Trophoblast cell (in vitro differentiated cells and primary cell): ENCODE measurements around the gene TECTA.

Experiments
- DNase-seq, 2 donors: peaks; one replicate each; pipeline ENCODE4 v3.0.0-alpha.2; 2016
- H2AFZ ChIP-seq: 2 replicates; pipeline ENCODE4 v1.6.1; 2013; ENCODE audit warnings: low read length, moderate library complexity, mild to moderate bottlenecking; ENCODE audit not compliant: insufficient read depth, poor library complexity
- H2AK5ac ChIP-seq: 2 replicates; pipeline ENCODE4 v1.6.1; 2013; ENCODE audit warnings: mild to moderate bottlenecking, low read length
- H2BK120ac ChIP-seq: 2 replicates; pipeline ENCODE4 v1.6.1; 2013; ENCODE audit warnings: low read length, mild to moderate bottlenecking, moderate library complexity; ENCODE audit not compliant: insufficient read depth, poor library complexity
- H2BK12ac ChIP-seq: 2 replicates; pipeline ENCODE4 v1.6.1; 2013; ENCODE audit warnings: mild to moderate bottlenecking, low read length, moderate library complexity
- H2BK5ac ChIP-seq: 2 replicates; pipeline ENCODE4 v1.6.1; 2013; ENCODE audit warnings: low read length, low read depth, moderate library complexity, mild to moderate bottlenecking; ENCODE audit not compliant: poor library complexity
- H3K14ac ChIP-seq: 2 replicates; pipeline ENCODE4 v1.6.1; 2013; ENCODE audit warnings: mild to moderate bottlenecking, low read length
- H3K18ac ChIP-seq: 2 replicates; pipeline ENCODE4 v1.6.1; 2013; ENCODE audit warnings: mild to moderate bottlenecking, low read length
- H3K23ac ChIP-seq: 2 replicates; pipeline ENCODE4 v1.6.1; 2013; ENCODE audit warnings: low read length
- H3K27ac ChIP-seq: 2 replicates; pipeline ENCODE4 v1.5.1; 2013; ENCODE audit warnings: low read depth, mild to moderate bottlenecking, inconsistent platforms, low read length, moderate library complexity
- H3K27me3 ChIP-seq: 2 replicates; pipeline ENCODE4 v1.6.1; 2013; ENCODE audit warnings: inconsistent platforms, mild to moderate bottlenecking, low read length, moderate library complexity; ENCODE audit not compliant: insufficient read depth
- H3K36me3 ChIP-seq, 2 experiments: 1 replicate in 1 of 2; 2 replicates in 1 of 2; pipeline ENCODE4 v1.6.1; 2013; ENCODE audit warnings: low read length in 2 of 2, mild to moderate bottlenecking in 2 of 2, moderate library complexity in 1 of 2; ENCODE audit not compliant: insufficient read depth in 2 of 2, control insufficient read depth in 1 of 2
- H3K4ac ChIP-seq: 2 replicates; pipeline ENCODE4 v1.6.1; 2013; ENCODE audit warnings: low read depth, mild to moderate bottlenecking, low read length, moderate library complexity
- H3K4me1 ChIP-seq, 2 experiments: 1 replicate in 1 of 2; 2 replicates in 1 of 2; pipeline ENCODE4 v1.6.1; 2013; ENCODE audit warnings: low read length in 2 of 2, mild to moderate bottlenecking in 2 of 2, moderate library complexity in 1 of 2; ENCODE audit not compliant: insufficient read depth in 2 of 2, control insufficient read depth in 1 of 2
- H3K4me2 ChIP-seq: 2 replicates; pipeline ENCODE4 v1.6.1; 2013; ENCODE audit warnings: inconsistent platforms, mild to moderate bottlenecking, low read length, moderate library complexity
- H3K4me3 ChIP-seq: 2 replicates; pipeline ENCODE4 v1.5.1; 2013; ENCODE audit warnings: mild to moderate bottlenecking, low read depth, low read length, inconsistent platforms
- H3K79me1 ChIP-seq: one replicate; pipeline ENCODE4 v1.6.1; 2013; ENCODE audit warnings: low read length
- H3K79me2 ChIP-seq: 2 replicates; pipeline ENCODE4 v1.6.1; 2013; ENCODE audit warnings: low read length, mild to moderate bottlenecking; ENCODE audit not compliant: control insufficient read depth, insufficient read depth, poor library complexity
- H3K9ac ChIP-seq: 2 replicates; pipeline ENCODE4 v1.6.1; 2013; ENCODE audit warnings: mild to moderate bottlenecking, low read length
- H3K9me3 ChIP-seq: 2 replicates; pipeline ENCODE4 v1.6.1; 2013; ENCODE audit warnings: low read depth, mild to moderate bottlenecking, control low read depth, inconsistent platforms, low read length; ENCODE audit not compliant: insufficient read depth
- H4K12ac ChIP-seq: 2 replicates; pipeline ENCODE4 v1.6.1; 2013; ENCODE audit warnings: low read depth, mild to moderate bottlenecking, low read length, moderate library complexity
- H4K8ac ChIP-seq: 2 replicates; pipeline ENCODE4 v1.6.1; 2013; ENCODE audit warnings: low read depth, mild to moderate bottlenecking, low read length, moderate library complexity
- H4K91ac ChIP-seq: one replicate; pipeline ENCODE4 v1.6.1; 2013; ENCODE audit warnings: low read depth, mild to moderate bottlenecking, low read length, moderate library complexity
- WGBS: extraction: QIAGEN DNeasy Blood & Tissue Kit; methylation state at CpG from one replicate; pipeline ENCODE4 v1.1.7; 2013; ENCODE audit warnings: missing lambda C conversion rate; ENCODE audit not compliant: insufficient read length, insufficient coverage; ENCODE audit errors: extremely low coverage; 5-methylcytosine and 5-hydroxymethylcytosine counted together

TECTA gene

GRCh38 chr11:121221496-121222200, 120.6 kb downstream of the TECTA start:
- Histone ChIP-seq H3K36me3 (no peaks in the 10 kb centered on the region), H3K4ac (no peak overlapping the region), H4K12ac (no peak overlapping the region), H3K4me2 (no peak overlapping the region), H3K4me1 (no peaks in the 10 kb centered on the region), H3K27me3 (no peaks in the 10 kb centered on the region), H3K23ac (no peak overlapping the region), H3K18ac (no peak overlapping the region), H3K14ac (no peak overlapping the region), H4K8ac (no peak overlapping the region), H2BK5ac (no peak overlapping the region), H3K9ac (no peak overlapping the region), H2BK12ac (no peak overlapping the region), H2AFZ (no peak overlapping the region), H3K9me3 (peaks cover 2% of the 10 kb centered on the region), H3K4me3 (no peak overlapping the region), H2BK120ac (no peak overlapping the region), H3K79me1 (no peaks in the 10 kb centered on the region), H2AK5ac (no peak overlapping the region), H3K79me2 (no peaks in the 10 kb centered on the region), H4K91ac (no peak overlapping the region), H3K27ac (no peak overlapping the region)
- DNase-seq = peak; percentile 26 to 72
- no CpG with 5 or more reads among the region's 5 CpGs for WGBS

GRCh38 chr11:121223161-121223560, 122.1 kb downstream of the TECTA start:
- H3K23ac ChIP-seq = no peak overlapping the region
- H4K8ac ChIP-seq = no peak overlapping the region
- no peak overlapping the region for H2BK12ac ChIP-seq
- no peak overlapping the region for H3K18ac ChIP-seq
- H3K4me3 ChIP-seq = no peak overlapping the region
- no peak overlapping the region for H3K4ac ChIP-seq
- H2AK5ac ChIP-seq = no peak overlapping the region
- H3K27ac ChIP-seq = no peak overlapping the region
- no peak overlapping the region for H4K12ac ChIP-seq
- H3K4me1 ChIP-seq = no peaks in the 10 kb centered on the region
- H3K79me2 ChIP-seq = no peaks in the 10 kb centered on the region
- H3K9ac ChIP-seq = no peak overlapping the region
- no peak overlapping the region for H3K14ac ChIP-seq
- no peaks in the 10 kb centered on the region for H3K36me3 ChIP-seq
- no peak overlapping the region for H2BK120ac ChIP-seq
- H4K91ac ChIP-seq = no peak overlapping the region
- DNase-seq = no peak
- H2BK5ac ChIP-seq = no peak overlapping the region
- WGBS = no CpG with 5 or more reads among the region's 4 CpGs
- H3K79me1 ChIP-seq = no peaks in the 10 kb centered on the region
- no peaks in the 10 kb centered on the region for H3K27me3 ChIP-seq
- peaks cover 5% of the 10 kb centered on the region for H3K9me3 ChIP-seq
- H3K4me2 ChIP-seq = no peak overlapping the region
- H2AFZ ChIP-seq = no peak overlapping the region

GRCh38 chr11:121225382-121225781, 124.3 kb downstream of the TECTA start:
- no peak overlapping the region for H3K27ac ChIP-seq
- H3K9me3 ChIP-seq = peaks cover 5% of the 10 kb centered on the region
- H3K79me1 ChIP-seq = no peaks in the 10 kb centered on the region
- H3K4me3 ChIP-seq = no peak overlapping the region
- no peak overlapping the region for H3K9ac ChIP-seq
- H3K23ac ChIP-seq = no peak overlapping the region
- H2BK120ac ChIP-seq = no peak overlapping the region
- no peak overlapping the region for H3K4me2 ChIP-seq
- no peak overlapping the region for H4K8ac ChIP-seq
- H3K18ac ChIP-seq = no peak overlapping the region
- H3K79me2 ChIP-seq = no peaks in the 10 kb centered on the region
- no peak overlapping the region for H2AFZ ChIP-seq
- no peaks in the 10 kb centered on the region for H3K36me3 ChIP-seq
- H3K4me1 ChIP-seq = no peaks in the 10 kb centered on the region
- no peak overlapping the region for H3K4ac ChIP-seq
- H3K27me3 ChIP-seq = no peaks in the 10 kb centered on the region
- DNase-seq = no peak
- no peak overlapping the region for H4K12ac ChIP-seq
- no peak overlapping the region for H2BK12ac ChIP-seq
- no CpG with 5 or more reads among the region's 4 CpGs for WGBS
- no peak overlapping the region for H4K91ac ChIP-seq
- no peak overlapping the region for H3K14ac ChIP-seq
- H2BK5ac ChIP-seq = no peak overlapping the region
- no peak overlapping the region for H2AK5ac ChIP-seq

- no peak overlapping the region for H3K9ac ChIP-seq
- H2BK12ac ChIP-seq = no peak overlapping the region
- no peak overlapping the region for H3K27ac ChIP-seq
- no peak overlapping the region for H3K18ac ChIP-seq
- H3K4me2 ChIP-seq = no peak overlapping the region
- H4K12ac ChIP-seq = no peak overlapping the region
- no peaks in the 10 kb centered on the region for H3K4me1 ChIP-seq
- no peaks in the 10 kb centered on the region for H3K79me2 ChIP-seq
- no peak overlapping the region for H3K23ac ChIP-seq
- no peak overlapping the region for H3K14ac ChIP-seq
- no CpG with 5 or more reads among the region's 1 CpG for WGBS
- H4K8ac ChIP-seq = no peak overlapping the region
- H2AK5ac ChIP-seq = no peak overlapping the region
- no peak overlapping the region for H2BK120ac ChIP-seq
- no peak overlapping the region for H3K4ac ChIP-seq
- no peaks in the 10 kb centered on the region for H3K79me1 ChIP-seq
- H2BK5ac ChIP-seq = no peak overlapping the region
- no peaks in the 10 kb centered on the region for H3K27me3 ChIP-seq
- H3K4me3 ChIP-seq = no peak overlapping the region
- peaks cover 5% of the 10 kb centered on the region for H3K9me3 ChIP-seq
- H4K91ac ChIP-seq = no peak overlapping the region
- no peak overlapping the region for H2AFZ ChIP-seq
- H3K36me3 ChIP-seq = no peaks in the 10 kb centered on the region
- DNase-seq = no peak
Observed at GRCh38 chr11:121226415-121227263, 125.6 kb downstream of the TECTA start.
